ENCODE data around the gene ZNF81.
A peak's percentile ranks its signal among the peaks of the same experiment; 100 is the strongest.
"Not testable (repeated sequence)": the region's sequence is repeated elsewhere in the genome, so short reads cannot be mapped to it uniquely, and the experiment has no call there.

ZNF81 gene

DNA sequence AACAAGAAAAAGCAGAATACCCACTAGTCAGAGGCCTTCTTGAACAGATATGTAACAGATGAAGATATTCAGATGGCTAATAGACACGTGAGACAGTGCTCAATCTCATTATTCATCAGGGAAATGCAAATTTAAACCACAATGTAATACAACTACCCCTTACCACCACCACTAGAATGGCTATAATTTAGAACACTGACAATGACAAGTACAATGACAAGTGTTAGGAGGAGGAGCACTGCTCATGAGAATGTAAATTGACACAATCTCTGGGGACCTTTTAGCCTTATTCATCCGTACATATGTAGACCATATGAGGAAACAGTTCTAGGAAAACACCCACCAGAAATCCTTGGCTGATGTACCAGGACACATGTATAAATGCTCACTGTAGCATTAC, 13.1 kb downstream of the ZNF81 start:
- H3K4me3 ChIP-seq, result no peak overlapping the region
- H3K27ac ChIP-seq, result no peak overlapping the region
- no peak for DNase-seq (ENCODE audit: low spot score)
- TF ChIP-seq, protein P1, sequence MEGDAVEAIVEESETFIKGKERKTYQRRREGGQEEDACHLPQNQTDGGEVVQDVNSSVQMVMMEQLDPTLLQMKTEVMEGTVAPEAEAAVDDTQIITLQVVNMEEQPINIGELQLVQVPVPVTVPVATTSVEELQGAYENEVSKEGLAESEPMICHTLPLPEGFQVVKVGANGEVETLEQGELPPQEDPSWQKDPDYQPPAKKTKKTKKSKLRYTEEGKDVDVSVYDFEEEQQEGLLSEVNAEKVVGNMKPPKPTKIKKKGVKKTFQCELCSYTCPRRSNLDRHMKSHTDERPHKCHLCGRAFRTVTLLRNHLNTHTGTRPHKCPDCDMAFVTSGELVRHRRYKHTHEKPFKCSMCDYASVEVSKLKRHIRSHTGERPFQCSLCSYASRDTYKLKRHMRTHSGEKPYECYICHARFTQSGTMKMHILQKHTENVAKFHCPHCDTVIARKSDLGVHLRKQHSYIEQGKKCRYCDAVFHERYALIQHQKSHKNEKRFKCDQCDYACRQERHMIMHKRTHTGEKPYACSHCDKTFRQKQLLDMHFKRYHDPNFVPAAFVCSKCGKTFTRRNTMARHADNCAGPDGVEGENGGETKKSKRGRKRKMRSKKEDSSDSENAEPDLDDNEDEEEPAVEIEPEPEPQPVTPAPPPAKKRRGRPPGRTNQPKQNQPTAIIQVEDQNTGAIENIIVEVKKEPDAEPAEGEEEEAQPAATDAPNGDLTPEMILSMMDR (IDR thresholded peaks at IDR 0.05), result no peak

DNA sequence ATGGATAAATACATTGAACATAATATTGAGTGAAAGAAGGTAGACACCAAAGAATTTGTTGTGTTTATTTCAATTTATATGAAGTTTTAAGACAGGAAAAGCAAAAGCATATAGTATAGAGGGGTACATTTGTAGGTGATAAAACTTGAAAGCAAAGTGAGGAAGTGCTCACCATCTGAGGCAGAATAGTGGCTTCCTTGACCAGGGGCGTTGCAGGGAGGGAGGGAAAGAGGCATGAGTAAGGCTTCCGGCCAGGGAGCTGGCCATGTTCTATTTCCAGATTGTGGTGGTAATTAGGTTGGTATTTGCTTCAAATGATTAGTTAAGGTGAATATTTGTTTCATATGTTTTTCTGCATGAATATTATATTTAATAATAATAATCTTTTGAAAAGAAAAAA, 13.7 kb downstream of the ZNF81 start:
- not testable (repeated sequence) for DNase-seq (ENCODE audit: low spot score); H3K27ac ChIP-seq; H3K4me3 ChIP-seq

DNA sequence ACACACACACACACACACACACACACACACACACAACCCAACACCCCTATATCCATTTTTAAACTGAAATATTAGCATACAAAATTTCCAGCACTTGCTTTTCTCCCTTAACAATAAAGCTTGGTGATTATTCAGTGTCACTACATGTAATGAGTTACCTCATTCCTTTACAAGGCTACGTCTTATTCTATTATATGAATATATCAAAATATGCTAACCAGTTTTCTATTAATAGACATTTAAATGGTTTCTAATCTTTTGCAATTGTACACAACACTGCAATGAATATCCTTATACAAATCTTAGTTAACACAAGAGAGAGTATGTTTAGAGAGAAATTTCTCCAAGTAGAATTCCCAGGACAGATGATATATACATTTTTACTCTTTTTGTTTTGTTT, 14.2 kb downstream of the ZNF81 start:
- no peak for DNase-seq (ENCODE audit: low spot score)
- H3K27ac ChIP-seq, result no peak overlapping the region

DNA sequence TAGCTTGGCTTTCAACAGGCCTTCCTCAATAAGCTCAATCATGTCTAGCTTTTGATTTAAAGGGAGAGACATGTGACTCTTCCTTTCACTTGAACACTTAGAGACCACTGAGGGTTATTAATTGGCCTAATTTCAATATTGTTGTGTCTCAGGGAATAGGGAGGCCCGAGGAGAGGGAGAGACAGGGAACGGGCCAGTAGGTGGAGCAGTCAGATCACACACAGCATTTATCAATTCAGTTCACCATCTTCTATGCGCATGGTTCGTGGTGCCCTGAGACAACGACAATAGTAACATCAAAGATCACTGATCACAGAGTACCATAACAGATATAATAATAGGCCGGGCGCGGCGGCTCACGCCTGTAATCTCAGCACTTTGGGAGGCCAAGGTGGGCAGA, 17.8 kb downstream of the ZNF81 start:
- TF ChIP-seq, protein P1 (IDR thresholded peaks at IDR 0.05), result no peak
- no peak for DNase-seq (ENCODE audit: low spot score)
- no peak overlapping the region for H3K27ac ChIP-seq
- no peak overlapping the region for H3K4me3 ChIP-seq

More for the DNA sequence above, 14.2 kb downstream of the ZNF81 start:
- TF ChIP-seq, protein P1 (IDR thresholded peaks at IDR 0.05), result no peak
- H3K4me3 ChIP-seq, result no peak overlapping the region

DNA sequence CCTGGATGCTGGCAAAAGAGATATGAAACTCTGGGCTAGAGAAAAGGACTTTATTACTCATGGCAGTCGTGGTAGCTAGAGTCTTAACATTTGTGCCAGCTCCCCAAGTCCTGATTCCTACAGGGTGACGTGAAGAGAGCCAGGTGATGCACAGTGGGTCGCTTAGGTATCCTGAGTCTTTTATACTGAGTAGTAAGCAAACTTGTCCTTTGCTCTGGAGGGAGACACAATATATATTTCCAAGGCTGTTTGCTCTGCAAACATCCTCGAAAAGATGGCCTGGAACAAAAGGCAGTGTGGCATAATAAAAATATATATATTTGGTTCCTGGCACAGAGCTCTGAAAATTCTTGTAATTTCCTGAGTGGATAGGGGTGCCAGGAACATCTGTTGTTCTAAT, 23.0 kb downstream of the ZNF81 start:
- DNase-seq (ENCODE audit: low spot score), result no peak
- Histone ChIP-seq H3K27ac (no peak overlapping the region), H3K4me3 (no peak overlapping the region)
- TF ChIP-seq, protein P1 (IDR thresholded peaks at IDR 0.05), result no peak

DNA sequence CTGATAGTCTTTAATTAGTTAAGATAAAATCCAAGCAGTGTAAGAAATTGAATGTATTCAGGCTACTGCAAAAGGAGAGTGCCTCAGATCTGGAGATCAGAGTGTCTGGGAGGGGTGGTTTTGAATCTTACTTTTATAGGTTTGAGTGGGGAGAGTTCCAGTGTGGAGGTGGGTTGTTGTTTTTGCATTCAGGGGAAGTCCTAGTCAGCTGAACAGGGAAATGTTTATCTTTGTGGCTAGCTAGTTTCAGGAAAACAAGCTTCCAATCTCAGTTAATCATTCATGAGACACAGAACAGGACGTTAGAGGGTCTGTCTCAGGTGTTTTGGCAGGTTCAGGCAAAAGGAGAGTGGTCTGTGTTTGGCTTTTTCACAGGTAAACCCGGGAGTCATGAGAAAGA, 26.0 kb downstream of the ZNF81 start:
- no peak overlapping the region for H3K4me3 ChIP-seq
- TF ChIP-seq, protein P1 (IDR thresholded peaks at IDR 0.05), result no peak
- DNase-seq (ENCODE audit: low spot score), result no peak
- H3K27ac ChIP-seq, result no peak overlapping the region

DNA sequence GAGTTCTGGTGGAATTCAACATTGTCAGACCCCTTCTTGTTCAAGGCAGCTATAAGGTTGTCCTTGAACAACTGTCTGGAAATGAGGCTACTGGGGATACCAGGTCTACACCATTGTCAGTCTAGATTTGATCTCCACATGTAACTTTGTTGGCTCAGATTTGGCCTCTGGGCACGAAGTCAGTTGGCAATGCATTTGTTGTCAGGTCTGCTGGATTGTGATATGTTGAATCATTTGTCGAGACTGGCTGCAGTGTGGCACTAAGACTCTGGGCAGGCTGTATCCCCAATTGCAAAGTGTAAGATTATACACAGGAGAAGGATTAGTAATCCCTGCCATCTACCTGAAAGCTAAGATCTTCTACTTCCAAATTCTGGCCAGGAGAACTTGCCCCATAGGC, 26.5 kb downstream of the ZNF81 start:
- DNase-seq (ENCODE audit: low spot score), result no peak

More for the DNA sequence above, 26.5 kb downstream of the ZNF81 start:
- H3K27ac ChIP-seq, result peak overlapping the region in 1 of 2 donors; percentile 19
- H3K4me3 ChIP-seq, result no peak overlapping the region
- TF ChIP-seq, protein P1 (IDR thresholded peaks at IDR 0.05), result no peak
